HG03064 (cell line): ENCODE data around the gene OXTR.

Experiments used
- ATAC-seq: cut with Tn5 transposase; IDR thresholded peaks from one replicate; pipeline ENCODE4 v1.9.1; 2021; ENCODE audit warnings: low read depth; ENCODE audit not compliant: unreplicated experiment

The OXTR gene

DNA sequence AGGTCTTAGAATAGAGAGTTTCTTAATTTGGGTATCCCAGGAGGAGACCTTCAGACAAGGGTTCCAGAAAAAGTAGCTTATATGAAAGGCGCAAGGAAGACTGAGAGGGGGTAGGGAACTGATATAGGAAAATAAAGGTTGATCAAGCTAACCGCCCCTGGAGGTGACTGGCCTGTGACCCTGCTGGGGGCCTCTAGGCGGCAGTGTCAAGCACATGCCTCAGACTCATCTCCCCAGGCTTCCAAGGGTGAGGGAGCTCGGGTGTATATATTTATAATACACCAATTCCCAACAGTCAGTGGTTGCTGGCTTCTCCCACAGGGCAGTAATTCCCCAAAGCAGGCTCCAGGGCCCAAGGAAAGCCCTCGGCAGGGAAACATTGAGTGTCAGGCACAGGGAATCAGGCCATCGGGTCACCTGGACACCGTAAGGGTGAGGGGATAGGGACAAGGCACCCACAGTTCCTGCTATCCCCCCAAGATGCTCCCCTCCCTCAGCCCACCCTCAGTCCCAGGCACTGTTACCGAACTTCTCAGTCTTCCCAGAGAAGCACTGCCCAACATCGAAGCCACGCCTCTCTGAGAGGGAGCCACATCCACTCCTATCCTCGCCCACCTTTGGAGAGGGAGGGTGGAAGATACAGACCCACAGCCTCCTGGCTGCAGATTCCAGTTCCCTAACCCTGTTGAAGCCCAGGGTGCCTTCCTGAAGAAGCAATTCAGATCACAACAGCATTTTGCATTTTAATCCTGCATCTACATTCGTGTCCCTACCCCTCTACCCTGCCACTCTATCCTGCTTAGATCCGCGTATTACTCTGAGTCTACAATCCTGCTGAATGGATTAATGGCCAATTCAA, 55.3 kb downstream of the OXTR start:
- no peak for ATAC-seq

- no peak for ATAC-seq
These were observed 56.5 kb downstream of the OXTR start for GRCh38 chr3:8712908-8713255.

DNA sequence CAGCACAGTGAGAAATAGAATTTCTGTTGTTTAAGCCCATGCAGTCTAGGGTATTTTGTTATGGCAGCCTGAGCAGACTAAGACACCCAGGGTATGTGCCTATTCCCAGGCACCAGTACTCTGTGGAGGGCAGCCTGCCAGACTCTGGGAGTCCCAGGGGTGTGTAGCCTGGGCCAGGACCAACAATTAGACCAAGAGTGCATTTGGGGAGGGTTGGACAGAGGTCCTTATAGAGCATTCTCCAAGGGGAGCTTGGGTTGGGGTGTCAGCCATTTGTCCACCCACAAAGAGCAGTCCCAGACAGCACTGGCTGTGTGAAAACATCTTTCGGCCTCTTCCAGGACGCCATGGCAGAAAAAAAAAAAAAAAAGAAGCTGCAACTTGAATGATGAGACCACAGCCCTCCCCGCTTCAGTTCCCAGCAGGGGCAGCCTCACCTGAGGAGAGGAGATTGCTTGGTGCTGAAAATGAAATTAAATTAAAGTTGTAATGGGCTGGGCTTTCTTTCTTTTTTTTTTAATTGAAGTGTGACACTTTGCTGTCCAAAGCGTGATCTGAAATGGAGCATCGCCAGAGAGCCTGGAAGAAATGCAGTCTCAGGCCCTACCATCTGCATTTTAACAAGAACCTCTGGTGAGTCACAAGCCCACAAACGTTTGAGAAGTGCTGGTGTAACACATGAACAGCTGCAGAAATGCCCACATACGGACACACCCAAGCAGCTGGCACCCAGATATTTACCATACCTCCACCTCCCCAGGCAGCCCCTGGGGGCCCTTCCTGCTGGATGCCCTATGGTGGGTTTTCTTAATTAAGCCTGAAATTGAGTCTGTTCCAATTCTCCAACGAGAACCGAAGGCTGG, 57.1 kb downstream of the OXTR start:
- ATAC-seq = no peak

DNA sequence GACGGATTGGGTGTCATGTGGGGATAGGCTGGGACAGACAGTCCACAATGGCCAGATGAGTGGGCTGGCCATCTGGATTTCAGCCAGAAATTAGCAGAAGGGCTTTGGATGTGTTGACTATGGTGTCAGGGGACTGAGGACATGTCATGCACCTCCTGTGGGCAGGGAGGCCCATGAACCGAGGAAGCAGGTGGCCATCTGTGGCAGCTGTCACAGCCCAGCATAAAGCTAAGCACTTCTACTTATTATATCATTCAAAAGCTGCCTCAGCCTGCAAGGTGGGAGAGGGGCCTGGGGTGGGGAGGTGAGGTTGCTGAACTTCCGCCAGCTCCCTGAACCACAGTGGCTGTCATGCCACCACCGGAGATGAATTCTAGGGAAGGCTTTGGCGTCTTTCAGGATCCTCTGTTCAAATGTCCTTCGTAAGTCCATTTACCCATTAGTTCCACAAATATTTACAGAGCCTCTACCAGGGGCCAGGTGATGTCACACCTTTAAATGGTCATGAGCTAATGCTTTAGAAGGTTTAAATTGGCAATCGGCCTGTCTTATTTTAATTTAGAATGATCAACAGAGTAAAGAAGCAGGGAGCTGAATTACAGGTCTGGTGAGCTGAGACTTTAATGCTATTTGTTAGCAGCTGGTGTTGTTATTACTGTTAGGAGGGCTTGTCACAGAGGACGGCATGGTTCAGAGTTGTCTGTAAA, 59.5 kb downstream of the OXTR start:
- no peak for ATAC-seq

DNA sequence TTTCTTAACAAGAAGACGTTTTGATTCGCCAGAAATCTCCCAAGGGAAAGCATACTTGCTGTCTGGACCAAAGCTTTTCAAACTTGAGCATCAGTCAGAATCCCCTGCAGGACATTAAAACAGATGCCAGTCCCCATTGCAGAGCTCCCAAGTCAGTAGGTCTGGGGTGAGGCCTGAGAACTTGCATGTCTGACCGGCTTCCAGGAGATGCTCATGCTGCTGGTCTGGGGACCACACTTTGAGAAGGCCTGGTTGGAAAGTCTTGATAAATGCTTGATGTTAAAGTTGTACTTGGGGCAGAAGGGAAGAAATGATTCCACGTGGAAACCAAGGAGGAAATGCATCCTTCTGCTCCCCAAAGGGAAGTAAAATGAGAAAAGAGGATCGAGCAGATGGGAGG, 60.1 kb downstream of the OXTR start:
- no peak for ATAC-seq

- ATAC-seq = no peak
These were observed 63.8 kb downstream of the OXTR start for GRCh38 chr3:8705575-8705974.

DNA sequence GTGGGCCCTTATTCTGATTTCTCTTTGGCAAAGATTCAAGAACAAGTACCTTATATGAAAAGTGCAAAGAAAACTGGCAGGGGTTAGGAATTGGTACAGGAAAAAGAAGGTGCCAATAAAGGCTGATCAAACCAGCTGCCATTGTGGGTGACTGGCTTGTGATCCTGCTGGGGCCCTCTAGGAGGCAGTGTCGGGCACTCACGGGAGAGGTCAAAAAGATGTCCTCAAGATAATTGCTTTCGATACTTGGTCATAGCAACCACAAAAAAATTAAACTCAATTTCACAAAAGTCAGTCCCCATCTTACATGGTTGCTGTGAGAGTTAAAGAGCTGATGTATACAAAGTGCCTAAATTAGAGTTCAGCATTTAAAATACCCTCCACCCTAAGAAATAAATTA, 66.9 kb downstream of the OXTR start:
- ATAC-seq = no peak
